Natural killer cell treated with Interleukin-12 subunit alpha and Interleukin-12 subunit beta and Interleukin-15 and Interleukin-18, amount 100 ng/mL, for 72 hours (primary cell): ENCODE data around the gene C19orf67. TPM values are rescaled to one million over a fixed set of nuclear protein-coding genes. Genes with fewer than 3 reads are reported as not detected.

Experiments
- ATAC-seq, 2 donors: fragments of 150-1000 bp; cut with Tn5 transposase in 1 of 2; sonication (Bioruptor Pico), chemical (Tn5 transposase) in 1 of 2; 2 replicates each; pipeline ENCODE4 v1.10.0; 2021
- DNase-seq: peaks from one replicate; pipeline ENCODE4 v3.0.0; 2022; ENCODE audit warnings: low spot score
- H3K27ac Mint-ChIP-seq, 2 donors: 1 replicate in 1 of 2; 2 replicates in 1 of 2; pipeline ENCODE4 v1.8.0; 2022; ENCODE audit warnings: mixed read lengths in 2 of 2, mild to moderate bottlenecking in 1 of 2, moderate library complexity in 1 of 2
- H3K27me3 Mint-ChIP-seq, 2 donors: 1 replicate in 1 of 2; 2 replicates in 1 of 2; pipeline ENCODE4 v1.8.0; 2022; ENCODE audit warnings: mixed read lengths in 2 of 2
- H3K36me3 Mint-ChIP-seq: one replicate; pipeline ENCODE4 v1.8.0; 2022; ENCODE audit warnings: mixed read lengths
- H3K4me1 Mint-ChIP-seq, 2 donors: 1 replicate in 1 of 2; 2 replicates in 1 of 2; pipeline ENCODE4 v1.8.0; 2022; ENCODE audit warnings: low read depth in 2 of 2, mixed read lengths in 2 of 2, mild to moderate bottlenecking in 1 of 2
- H3K4me3 Mint-ChIP-seq: one replicate; pipeline ENCODE4 v1.8.0; 2022; ENCODE audit warnings: mixed read lengths
- H3K9me3 Mint-ChIP-seq: 2 replicates; pipeline ENCODE4 v1.8.0; 2022; ENCODE audit warnings: mixed read lengths
- total RNA-seq, 2 donors: library from RNA; stranded (reverse); gene quantifications; one replicate each; pipeline ENCODE4 v1.2.3, GENCODE V29; 2022

The C19orf67 gene
- total RNA-seq: not detected

DNA sequence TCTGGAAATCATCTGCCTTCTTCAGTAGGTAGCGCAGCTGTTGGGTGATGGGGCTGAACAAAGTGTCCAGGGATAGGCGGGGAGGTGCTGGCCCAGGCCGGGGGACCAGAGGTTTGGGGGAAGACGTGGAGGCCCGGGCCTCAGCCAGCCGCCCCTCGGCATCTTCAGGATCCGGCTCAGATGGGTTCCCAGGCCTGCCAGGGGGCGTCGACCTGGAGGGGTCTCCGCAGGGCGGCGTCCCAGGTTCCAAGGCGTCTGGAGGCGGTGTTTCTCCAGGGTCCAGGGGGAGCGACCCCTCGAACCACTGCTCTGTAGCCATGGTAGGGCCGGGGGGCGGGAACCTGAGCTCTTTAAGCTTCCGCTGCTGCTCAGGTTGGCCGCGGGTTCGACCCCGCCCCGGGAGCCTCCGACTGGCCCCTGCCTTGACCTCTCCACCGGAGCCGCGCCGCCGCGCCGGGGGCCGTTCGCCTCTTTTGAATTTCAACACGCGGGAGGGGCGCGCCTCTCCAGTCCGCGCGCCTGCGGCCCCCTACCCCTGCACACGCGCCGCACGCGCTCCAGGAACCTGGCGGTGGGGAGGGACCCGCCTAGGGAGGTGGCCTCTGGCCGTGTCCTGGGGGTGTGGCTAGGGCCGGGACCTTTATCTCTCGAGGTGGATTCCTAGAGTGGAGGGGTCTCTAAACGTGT lies at the start of gene C19orf67:
TSS of gene C19orf67 (minus strand) at position 475 of the 687 bp plus-strand sequence. CDS start at position 319, 156 bp downstream.
- no peaks in the 10 kb centered on the region for H3K9me3 Mint-ChIP-seq
- no peaks in the 10 kb centered on the region for H3K27me3 Mint-ChIP-seq
- ATAC-seq (no peak), DNase-seq (no peak)
- H3K4me3 Mint-ChIP-seq: no peak within 1 kb of the TSS
- H3K4me1 Mint-ChIP-seq: peaks cover 13 to 17% of the 10 kb centered on the region in 2 donors
- H3K27ac Mint-ChIP-seq: no peak within 1 kb of the TSS
- H3K36me3 Mint-ChIP-seq: peaks cover 5% of the 10 kb centered on the region

GRCh38 chr19:14135355-14135754 lies 49.8 kb upstream of the C19orf67 start:
- H3K27me3 Mint-ChIP-seq: no peaks in the 10 kb centered on the region
- ATAC-seq (no peak), DNase-seq (no peak)
- no peaks in the 10 kb centered on the region for H3K9me3 Mint-ChIP-seq
- H3K27ac Mint-ChIP-seq: peak overlapping the region; percentile 73 to 74
- peak overlapping the region; percentile 82 for H3K4me3 Mint-ChIP-seq
- H3K36me3 Mint-ChIP-seq: no peaks in the 10 kb centered on the region
- H3K4me1 Mint-ChIP-seq: peaks cover 20 to 25% of the 10 kb centered on the region in 2 donors

- Mint-ChIP-seq H3K27me3 (no peaks in the 10 kb centered on the region), H3K9me3 (no peaks in the 10 kb centered on the region), H3K36me3 (peaks cover 4% of the 10 kb centered on the region), H3K4me1 (peaks cover 6 to 8% of the 10 kb centered on the region in 2 donors), H3K4me3 (no peak overlapping the region), H3K27ac (no peak overlapping the region)
- ATAC-seq (peak; percentile 49 to 71), DNase-seq (no peak)
Observed at GRCh38 chr19:14127929-14128509, 42.4 kb upstream of the C19orf67 start.

- no peak for DNase-seq
- no peak overlapping the region for H3K27ac Mint-ChIP-seq
- H3K27me3 Mint-ChIP-seq: no peaks in the 10 kb centered on the region
- ATAC-seq: peak in 1 of 2 donors; percentile 32
- no peak overlapping the region for H3K4me3 Mint-ChIP-seq
- H3K4me1 Mint-ChIP-seq: peaks cover 6 to 8% of the 10 kb centered on the region in 2 donors
- no peaks in the 10 kb centered on the region for H3K9me3 Mint-ChIP-seq
- H3K36me3 Mint-ChIP-seq: peaks cover 4% of the 10 kb centered on the region
Observed at GRCh38 chr19:14127176-14127575, 41.6 kb upstream of the C19orf67 start.

DNA sequence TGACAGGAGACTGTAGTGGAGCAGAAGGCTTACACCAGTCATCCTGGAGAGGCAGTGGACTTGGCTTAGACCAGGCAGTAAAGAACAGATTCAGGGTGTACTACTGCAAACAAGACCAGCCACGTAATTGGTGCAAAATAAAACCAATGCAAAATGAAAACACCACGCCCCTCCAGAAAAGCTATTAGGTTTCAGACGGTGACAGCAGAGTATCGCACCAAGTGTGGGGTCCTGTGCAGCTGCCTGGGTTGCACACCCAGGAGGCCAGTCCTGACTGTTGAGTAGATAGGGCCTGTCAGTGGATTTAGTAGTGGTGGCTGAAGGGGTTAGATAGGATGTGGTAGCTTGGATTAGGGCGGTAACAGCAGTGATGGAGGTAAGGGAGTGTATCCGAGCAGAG lies 37.3 kb upstream of the C19orf67 start:
- no peaks in the 10 kb centered on the region for H3K36me3 Mint-ChIP-seq
- no peaks in the 10 kb centered on the region for H3K27me3 Mint-ChIP-seq
- no peak for DNase-seq
- no peak for ATAC-seq
- H3K4me1 Mint-ChIP-seq: peaks cover 11 to 12% of the 10 kb centered on the region in 2 donors
- no peak overlapping the region for H3K27ac Mint-ChIP-seq
- no peak overlapping the region for H3K4me3 Mint-ChIP-seq
- no peaks in the 10 kb centered on the region for H3K9me3 Mint-ChIP-seq

GRCh38 chr19:14120497-14120780 lies 34.9 kb upstream of the C19orf67 start:
- no peaks in the 10 kb centered on the region for H3K36me3 Mint-ChIP-seq
- no peaks in the 10 kb centered on the region for H3K27me3 Mint-ChIP-seq
- H3K9me3 Mint-ChIP-seq: no peaks in the 10 kb centered on the region
- no peak overlapping the region for H3K4me3 Mint-ChIP-seq
- ATAC-seq: no peak
- DNase-seq: no peak
- H3K27ac Mint-ChIP-seq: peak overlapping the region in 1 of 2 donors; percentile 97
- peaks cover 25 to 26% of the 10 kb centered on the region in 2 donors for H3K4me1 Mint-ChIP-seq

DNA sequence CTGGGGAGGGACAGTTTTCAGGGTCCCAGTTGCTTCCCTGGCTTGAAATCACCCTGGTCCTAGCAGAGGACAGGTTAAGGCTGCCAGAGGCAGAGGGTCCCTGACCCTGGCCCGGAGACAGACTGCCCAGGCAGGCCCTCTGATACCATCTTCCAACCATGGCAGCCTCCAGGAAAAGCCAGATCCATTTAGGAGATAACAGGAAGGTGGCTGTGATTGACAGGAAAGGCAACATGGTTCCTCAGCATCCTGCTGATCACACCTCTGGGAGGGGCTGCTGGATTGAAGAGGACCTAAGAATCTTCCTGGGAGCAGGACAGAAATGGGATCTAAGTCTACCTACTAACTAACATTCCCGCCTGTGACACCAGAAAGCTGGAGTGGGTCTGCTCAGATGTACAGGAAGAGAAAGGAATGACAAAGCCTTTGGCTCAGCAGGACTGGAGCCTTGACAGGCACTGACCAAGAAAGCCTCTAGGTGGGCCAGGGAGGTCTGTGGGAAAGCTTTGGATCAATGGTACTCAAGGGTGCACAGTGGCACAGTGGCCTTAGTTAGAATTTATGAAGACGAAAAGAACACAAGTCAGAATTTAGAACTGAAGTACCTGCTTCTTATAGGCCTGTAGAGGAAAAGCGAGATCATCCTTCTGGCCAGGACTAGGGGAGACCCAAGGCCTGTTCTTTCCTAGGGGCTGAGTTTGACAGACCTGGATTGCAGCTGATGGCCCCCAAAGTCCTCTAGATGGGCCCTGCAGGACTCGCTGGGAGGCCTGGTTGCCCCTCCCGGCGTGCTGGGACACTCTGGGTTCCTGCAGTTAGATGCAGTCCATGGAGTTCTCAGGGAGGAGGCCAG lies 34.3 kb upstream of the C19orf67 start:
- DNase-seq: no peak
- H3K4me1 Mint-ChIP-seq: peaks cover 27 to 31% of the 10 kb centered on the region in 2 donors
- ATAC-seq: no peak
- H3K27ac Mint-ChIP-seq: peak overlapping the region in 1 of 2 donors; percentile 97
- no peak overlapping the region for H3K4me3 Mint-ChIP-seq
- no peaks in the 10 kb centered on the region for H3K27me3 Mint-ChIP-seq
- H3K36me3 Mint-ChIP-seq: no peaks in the 10 kb centered on the region
- no peaks in the 10 kb centered on the region for H3K9me3 Mint-ChIP-seq

- Mint-ChIP-seq H3K27ac (peak overlapping the region; percentile 93 to 97), H3K4me3 (peak overlapping the region; percentile 98), H3K4me1 (peaks cover 27 to 34% of the 10 kb centered on the region in 2 donors), H3K27me3 (no peaks in the 10 kb centered on the region), H3K9me3 (no peaks in the 10 kb centered on the region), H3K36me3 (no peaks in the 10 kb centered on the region)
- no peak for ATAC-seq
- no peak for DNase-seq
Observed at GRCh38 chr19:14119146-14119545, 33.6 kb upstream of the C19orf67 start.

GRCh38 chr19:14118165-14119051 lies 32.8 kb upstream of the C19orf67 start:
- H3K27ac Mint-ChIP-seq: peak overlapping the region; percentile 93 to 97
- peak overlapping the region; percentile 98 for H3K4me3 Mint-ChIP-seq
- no peaks in the 10 kb centered on the region for H3K36me3 Mint-ChIP-seq
- peak; percentile 4 to 60 for ATAC-seq
- peak; percentile 89 for DNase-seq
- H3K4me1 Mint-ChIP-seq: peaks cover 30 to 40% of the 10 kb centered on the region in 2 donors
- no peaks in the 10 kb centered on the region for H3K27me3 Mint-ChIP-seq
- H3K9me3 Mint-ChIP-seq: no peaks in the 10 kb centered on the region

DNA sequence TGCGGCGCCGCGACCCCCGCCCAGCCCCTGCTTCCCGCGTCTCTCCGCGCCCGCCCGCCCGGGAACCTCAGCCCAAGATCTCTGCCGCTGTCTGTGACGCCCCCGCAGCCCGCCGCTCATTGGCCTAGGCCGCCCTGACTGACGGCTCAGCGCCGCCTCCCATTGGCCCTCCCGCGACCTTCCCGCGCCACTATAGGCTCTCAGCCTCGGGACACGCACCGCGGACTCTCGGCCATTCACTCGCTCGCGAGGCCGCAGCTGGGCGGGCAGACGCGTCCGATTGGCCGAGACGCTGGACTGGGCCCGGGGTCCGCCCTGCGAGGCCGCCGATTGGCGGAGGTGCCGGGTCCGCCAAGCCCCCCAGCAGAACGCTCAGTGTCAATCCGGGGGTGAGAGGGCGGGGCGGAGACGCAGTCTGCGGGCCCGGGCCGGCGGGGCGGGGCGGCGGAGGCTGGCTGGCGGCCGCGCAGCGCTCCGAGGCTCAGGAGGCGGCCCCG lies 32.1 kb upstream of the C19orf67 start, which contains the start of gene PRKACA:
TSS of gene PRKACA (minus strand) at position 95 of the 497 bp plus-strand sequence. CDS start 215 bp downstream, outside the sequence.
- ATAC-seq: peak; percentile 96 to 97
- DNase-seq: peak; percentile 100
- H3K9me3 Mint-ChIP-seq: no peaks in the 10 kb centered on the region
- peak within 1 kb of the TSS; percentile 98 for H3K4me3 Mint-ChIP-seq
- H3K27ac Mint-ChIP-seq: peak within 1 kb of the TSS; percentile 93 to 97
- no peaks in the 10 kb centered on the region for H3K27me3 Mint-ChIP-seq
- no peaks in the 10 kb centered on the region for H3K36me3 Mint-ChIP-seq
- peaks cover 30 to 40% of the 10 kb centered on the region in 2 donors for H3K4me1 Mint-ChIP-seq

- Mint-ChIP-seq H3K4me3 (peak overlapping the region; percentile 91), H3K4me1 (peaks cover 30 to 40% of the 10 kb centered on the region in 2 donors), H3K9me3 (no peaks in the 10 kb centered on the region), H3K27ac (peak overlapping the region; percentile 62 to 82), H3K27me3 (no peaks in the 10 kb centered on the region), H3K36me3 (no peaks in the 10 kb centered on the region)
- no peak for DNase-seq
- ATAC-seq: peak in 1 of 2 donors; percentile 1
Observed at GRCh38 chr19:14116918-14117578, 31.5 kb upstream of the C19orf67 start.

GRCh38 chr19:14116525-14116917 lies 30.9 kb upstream of the C19orf67 start:
- DNase-seq: no peak
- H3K27ac Mint-ChIP-seq: peak overlapping the region; percentile 62 to 82

More at GRCh38 chr19:14116525-14116917, 30.9 kb upstream of the C19orf67 start:
- H3K27me3 Mint-ChIP-seq: no peaks in the 10 kb centered on the region
- no peak for ATAC-seq
- H3K4me3 Mint-ChIP-seq: peak overlapping the region; percentile 91
- peaks cover 30 to 40% of the 10 kb centered on the region in 2 donors for H3K4me1 Mint-ChIP-seq
- no peaks in the 10 kb centered on the region for H3K36me3 Mint-ChIP-seq
- H3K9me3 Mint-ChIP-seq: no peaks in the 10 kb centered on the region
